HepG2 (cell line): ENCODE data around the gene NLRP6. TPM values are rescaled to one million over a fixed set of nuclear protein-coding genes. Genes with fewer than 3 reads are reported as not detected.

Experiments used
- ATAC-seq: fragments of 200-7000 bp; cut with Tn5 transposase; 3 replicates; pipeline ENCODE4 v1.9.1; 2020; ENCODE audit warnings: mild to moderate bottlenecking, moderate library complexity
- BruUV-seq: library from RNA; stranded (reverse); fragments of 400-500 nt; replicated peaks from 2 replicates; lab custom pipeline; 2021; lab: Mats Ljungman, UMichigan
- CTCF ChIA-PET: fragments of 300-600 bp; formaldehyde crosslinking; extraction: SDS; loops from one replicate; lab custom pipeline; 2021; ENCODE audit warnings: low total read pairs, inconsistent platforms, low intra/inter-chr PET ratio; lab: Yijun Ruan, JAX
- POLR2A ChIA-PET: fragments of 350-600 bp; sonication (Branson Sonifier 250); formaldehyde crosslinking; loops from one replicate; lab custom pipeline; 2020; ENCODE audit warnings: antibody characterized with exemption, inconsistent platforms; lab: Yijun Ruan, JAX
- DNase-seq: peaks from one replicate; pipeline ENCODE4 v3.0.0-alpha.2; 2015; ENCODE audit warnings: low spot score
- FAIRE-seq: peaks from 3 replicates; lab custom pipeline; 2011; peaks lifted over from hg19 to GRCh38; lab: Jason Lieb, UNC
- H2AFZ ChIP-seq: one replicate; pipeline ENCODE4 v1.6.1; 2011; ENCODE audit warnings: low read length, inconsistent platforms
- H3K27ac ChIP-seq: fragments of 300-600 bp; 3 replicates; pipeline ENCODE4 v1.8.0; 2011; ENCODE audit warnings: mixed run types, mild to moderate bottlenecking, mixed read lengths, low read length, inconsistent platforms; ENCODE audit not compliant: insufficient read depth; ENCODE audit errors: extremely low read length
- H3K27me3 ChIP-seq, 2 experiments: fragments of 200-600 bp in 1 of 2; 2 replicates in 1 of 2; 3 replicates in 1 of 2; pipeline versions ENCODE4 v1.6.0 to v1.8.0; 2011; ENCODE audit warnings: low read length in 2 of 2, mild to moderate bottlenecking in 2 of 2, moderate library complexity in 2 of 2, inconsistent platforms in 1 of 2; ENCODE audit not compliant: insufficient read depth in 2 of 2, control insufficient read depth in 1 of 2
- H3K36me3 ChIP-seq, 2 experiments: fragments of 200-600 bp in 1 of 2; replicated peaks in 1 of 2; 2 replicates in 1 of 2; 3 replicates in 1 of 2; pipeline versions ENCODE4 v1.5.1 to v1.8.0; 2011; ENCODE audit warnings: low read length in 2 of 2, inconsistent platforms in 1 of 2; ENCODE audit not compliant: insufficient read depth in 2 of 2, control insufficient read depth in 1 of 2
- H3K4me1 ChIP-seq: 2 replicates; pipeline ENCODE4 v1.5.1; 2012; ENCODE audit warnings: low read length, inconsistent platforms; ENCODE audit not compliant: insufficient read depth
- H3K4me2 ChIP-seq: 2 replicates; pipeline ENCODE4 v1.6.0; 2011; ENCODE audit warnings: low read depth, low read length, inconsistent platforms
- H3K4me3 ChIP-seq, 3 experiments: fragments of 200-600 bp in 1 of 3; sonication (generic), shearing (Covaris generic) in 1 of 3; replicated peaks in 1 of 3; 2 replicates each; pipeline ENCODE4 v1.5.1; 2011 to 2016; ENCODE audit warnings: low read length in 3 of 3, inconsistent platforms in 2 of 3, low read depth in 2 of 3, mild to moderate bottlenecking in 2 of 3, control low read depth in 1 of 3, mixed read lengths in 1 of 3; ENCODE audit not compliant: insufficient read depth in 1 of 3
- H3K79me2 ChIP-seq: one replicate; pipeline ENCODE4 v1.6.1; 2011; ENCODE audit warnings: low read length, inconsistent platforms; ENCODE audit not compliant: insufficient read depth
- H3K9ac ChIP-seq: 2 replicates; pipeline ENCODE4 v1.6.0; 2011; ENCODE audit warnings: mild to moderate bottlenecking, low read depth, low read length, inconsistent platforms; ENCODE audit not compliant: insufficient read depth
- H3K9me3 ChIP-seq: 2 replicates; pipeline ENCODE4 v1.5.1; 2012; ENCODE audit warnings: mild to moderate bottlenecking, low read length
- H4K20me1 ChIP-seq: 2 replicates; pipeline ENCODE4 v1.6.0; 2011; ENCODE audit warnings: inconsistent platforms, mild to moderate bottlenecking, low read length, moderate library complexity; ENCODE audit not compliant: insufficient read depth
- CTCF ChIP-seq: sonication (generic); formaldehyde crosslinking; IDR thresholded peaks from 2 replicates; pipeline ENCODE4 v1.5.0; 2020; ENCODE audit warnings: mild to moderate bottlenecking, missing genetic modification reagents, moderate library complexity
- ELF3 ChIP-seq: IDR thresholded peaks from 2 replicates; pipeline ENCODE4 v1.6.1; 2016; ENCODE audit warnings: missing genetic modification reagents, missing compliant biosample characterization
- HDAC1 ChIP-seq: sonication (generic); formaldehyde crosslinking; IDR thresholded peaks from 2 replicates; pipeline ENCODE4 v1.5.1; 2020; ENCODE audit warnings: mild to moderate bottlenecking, missing genetic modification reagents
- KMT2A ChIP-seq: sonication (generic); formaldehyde crosslinking; IDR thresholded peaks from 2 replicates; pipeline ENCODE4 v1.4.0; 2020; ENCODE audit warnings: missing genetic modification reagents
- LCORL ChIP-seq, 2 experiments: fragments of 450-650 bp in 1 of 2; sonication (generic) in 1 of 2; formaldehyde crosslinking in 1 of 2; IDR thresholded peaks; 2 replicates each; pipeline versions ENCODE4 v1.5.0 to v1.6.1; 2017 to 2020; ENCODE audit warnings: antibody characterized with exemption in 1 of 2, missing genetic modification reagents in 1 of 2
- MED1 ChIP-seq: sonication (generic); formaldehyde crosslinking; IDR thresholded peaks from 2 replicates; pipeline ENCODE4 v1.4.0; 2020; ENCODE audit warnings: missing genetic modification reagents
- MTF1 ChIP-seq: sonication (generic); formaldehyde crosslinking; IDR thresholded peaks from 2 replicates; pipeline ENCODE4 v1.5.0; 2020; ENCODE audit warnings: missing genetic modification reagents
- PAX8 ChIP-seq: sonication (generic); formaldehyde crosslinking; IDR thresholded peaks from 2 replicates; pipeline ENCODE4 v1.8.0; 2022; ENCODE audit warnings: mild to moderate bottlenecking, missing genetic modification reagents, borderline replicate concordance
- PPARG ChIP-seq: conservative IDR thresholded peaks from 2 replicates; pipeline ENCODE4 v1.6.1; 2016; ENCODE audit warnings: missing biosample characterization, missing genetic modification reagents
- RAD21 ChIP-seq: fragments of 450-650 bp; formaldehyde crosslinking; IDR thresholded peaks from 2 replicates; pipeline ENCODE4 v1.5.0; 2020; ENCODE audit warnings: mild to moderate bottlenecking
- SOX13 ChIP-seq, 3 experiments: fragments of 450-650 bp in 1 of 3; sonication (generic) in 1 of 3; formaldehyde crosslinking in 1 of 3; IDR thresholded peaks in 2 of 3; conservative IDR thresholded peaks in 1 of 3; 2 replicates each; pipeline versions ENCODE4 v1.5.0 to v1.6.1; 2016 to 2020; ENCODE audit warnings: antibody characterized with exemption in 1 of 3, mild to moderate bottlenecking in 1 of 3, missing compliant biosample characterization in 1 of 3, missing genetic modification reagents in 1 of 3, moderate library complexity in 1 of 3
- SRSF4 ChIP-seq: fragments of 200-400 bp; formaldehyde crosslinking; IDR thresholded peaks from one replicate; pipeline ENCODE4 v1.6.1; 2018; ENCODE audit warnings: mild to moderate bottlenecking, low read depth, low read length, moderate library complexity; ENCODE audit not compliant: poor library complexity, severe bottlenecking
- STAG1 ChIP-seq: sonication (generic); formaldehyde crosslinking; IDR thresholded peaks from 2 replicates; pipeline ENCODE4 v1.4.0; 2020; ENCODE audit warnings: missing genetic modification reagents
- TAF1 ChIP-seq: sonication (generic); formaldehyde crosslinking; IDR thresholded peaks from 2 replicates; pipeline ENCODE4 v1.4.0; 2020; ENCODE audit warnings: missing genetic modification reagents
- U2AF1 ChIP-seq: fragments of 200-400 bp; formaldehyde crosslinking; optimal IDR thresholded peaks from 2 replicates; pipeline ENCODE3; 2017; ENCODE audit warnings: mild to moderate bottlenecking, low read depth, low read length
- ZNF362 ChIP-seq: sonication (generic); formaldehyde crosslinking; IDR thresholded peaks from 2 replicates; pipeline ENCODE4 v1.4.0; 2020; ENCODE audit warnings: missing genetic modification reagents, mild to moderate bottlenecking, borderline replicate concordance
- ZNF383 ChIP-seq: sonication (generic); formaldehyde crosslinking; IDR thresholded peaks from 2 replicates; pipeline ENCODE4 v1.4.0; 2020; ENCODE audit warnings: missing genetic modification reagents, mild to moderate bottlenecking, borderline replicate concordance
- WGBS: methylation state at CpG from one replicate; pipeline ENCODE4 v1.1.6; 2017; ENCODE audit warnings: low lambda C conversion rate; 5-methylcytosine and 5-hydroxymethylcytosine counted together
- in situ Hi-C: cut with HindIII; loops from 2 replicates; pipeline ENCODE4 v1.10.0; 2017; ENCODE audit warnings: low pct_unique_long_range_greater_than_20kb; ENCODE audit not compliant: extremely low pct_ligation_motif_present
- intact Hi-C: fragments of 100-400 bp; cut with micrococcal nuclease; formaldehyde crosslinking; loops from one replicate; pipeline ENCODE4 v1.10.0; 2022; ENCODE audit not compliant: unreplicated experiment
- polyA plus RNA-seq, 8 experiments: library from polyadenylated mRNA; depleted of rRNA in 3 of 8; stranded (reverse) in 7 of 8; unstranded in 1 of 8; fragments of >200 nt; fragmentation: Illumina TruSeq in 4 of 8; extraction: Trizol in 4 of 8; gene quantifications; 2 replicates each; pipeline versions ENCODE4 v1.2.1 to v1.2.3, GENCODE V29; 2011 to 2016; ENCODE audit warnings: low read depth in 4 of 8, missing spikeins in 1 of 8, mixed read lengths in 1 of 8; ENCODE audit not compliant: insufficient read depth in 1 of 8
- total RNA-seq, 5 experiments: library from RNA; depleted of rRNA; stranded (reverse); fragments of >200 nt; fragmentation: Illumina TruSeq; extraction: Trizol; gene quantifications; 2 replicates each; pipeline ENCODE4 v1.2.3, GENCODE V29; 2016; ENCODE audit warnings: low read depth in 1 of 5
- TF ChIP-seq, protein P1 (sequence below): sonication (generic); formaldehyde crosslinking; IDR thresholded peaks from 2 replicates; pipeline ENCODE4 v1.5.0; 2020; ENCODE audit warnings: missing genetic modification reagents

The NLRP6 gene
- total and polyA plus RNA-seq, 2 of the 13 experiments (the other 11 are each of a cell fraction or from before 2014, with no cell fraction given) = not detected

GRCh38 chr11:304915-305843, 27.0 kb downstream of the NLRP6 start:
- Histone ChIP-seq H4K20me1 (no peaks in the 10 kb centered on the region), H3K36me3 (no peaks in the 10 kb centered on the region), H3K9ac (peak overlapping the region; percentile 10; the same call in 1 of the 2 replicates), H3K9me3 (no peaks in the 10 kb centered on the region), H3K4me2 (peak overlapping the region; percentile 56), H3K79me2 (peaks cover 7% of the 10 kb centered on the region), H3K4me1 (peaks cover 61% of the 10 kb centered on the region), H2AFZ (peak overlapping the region; percentile 71), H3K27ac (no peak overlapping the region), H3K27me3 (peaks cover under 1 to 5% of the 10 kb centered on the region in 2 experiments; a peak in 3 of 5 replicates), H3K4me3 (peak overlapping the region in 1 of 3 experiments; percentile 27; a peak in 2 of 6 replicates)
- BruUV-seq = no TSS peak
- intact Hi-C loops (loop anchor here (5.0 kb wide), 1 partner anchor 52 kb away; no protein-coding TSS in a partner anchor), in situ Hi-C loops (loop anchor here (5.0 kb wide), 1 partner anchor 62 kb away; the partner anchor contains the start of gene B4GALNT4)
- peak; percentile 61 for DNase-seq
- peak; percentile 32 for FAIRE-seq
- ChIA-PET POLR2A (interaction anchor here (0.9 to 2.9 kb wide), 9 partner anchors 9 to 145 kb away, joined by 3 to 21 read pairs (median 3); partner anchors contain the start of genes PTDSS2 and RIC8A), CTCF (interaction anchor here (1.0 kb wide), 1 partner anchor 59 kb away, joined by 4 read pairs; no protein-coding TSS in a partner anchor)
- WGBS = 18% methylated on average over 19 of the region's 19 CpGs
- ATAC-seq = no peak
- TF ChIP-seq, protein P1, sequence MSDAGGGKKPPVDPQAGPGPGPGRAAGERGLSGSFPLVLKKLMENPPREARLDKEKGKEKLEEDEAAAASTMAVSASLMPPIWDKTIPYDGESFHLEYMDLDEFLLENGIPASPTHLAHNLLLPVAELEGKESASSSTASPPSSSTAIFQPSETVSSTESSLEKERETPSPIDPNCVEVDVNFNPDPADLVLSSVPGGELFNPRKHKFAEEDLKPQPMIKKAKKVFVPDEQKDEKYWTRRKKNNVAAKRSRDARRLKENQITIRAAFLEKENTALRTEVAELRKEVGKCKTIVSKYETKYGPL (CRISPR knock-in tag) = peak; percentile 75; the same call in 1 of the 2 replicates
- TF ChIP-seq MED1 (0 out of 2 replicates have a peak, but pooled peaks have one; percentile 25), PAX8 (no peak), ZNF362 (CRISPR knock-in tag) (peak; percentile 51; the same call in 1 of the 2 replicates), TAF1 (CRISPR knock-in tag) (0 out of 2 replicates have a peak, but pooled peaks have one; percentile 1), STAG1 (CRISPR knock-in tag) (peak; percentile 73), RAD21 (peak; percentile 13; the same call in 1 of the 2 replicates), SRSF4 (no peak), HDAC1 (0 out of 2 replicates have a peak, but pooled peaks have one; percentile 24), KMT2A (CRISPR knock-in tag) (no peak), ZNF383 (CRISPR knock-in tag) (no peak), LCORL (IDR thresholded peaks at IDR 0.05) (no peak), LCORL (CRISPR knock-in tag; IDR thresholded peaks at IDR 0.05) (0 out of 2 replicates have a peak, but pooled peaks have one; percentile 17), ELF3 (CRISPR knock-in tag) (0 out of 2 replicates have a peak, but pooled peaks have one; percentile 11), MTF1 (CRISPR knock-in tag) (no peak), CTCF (peak; percentile 73), U2AF1 (no peak), SOX13 (IDR thresholded peaks at IDR 0.05) (no peak), SOX13 (CRISPR knock-in tag; conservative IDR thresholded peaks at IDR 0.05 in 1 of 2, IDR thresholded peaks at IDR 0.05 in 1 of 2) (peak in 1 of 2 experiments; percentile 46; a peak in 1 of 4 replicates), PPARG (0 out of 2 replicates have a peak, but pooled peaks have one; percentile 25)
